Activated naive CD8-positive, alpha-beta T cell (primary cell): ENCODE measurements around the gene ST6GALNAC3.
"Not testable (repeated sequence)": the region's sequence is repeated elsewhere in the genome, so short reads cannot be mapped to it uniquely, and the experiment has no call there.

Experiments used
- H3K27ac Mint-ChIP-seq: one replicate; pipeline ENCODE4 v1.8.0; 2021; ENCODE audit warnings: mixed read lengths
- H3K27me3 Mint-ChIP-seq: one replicate; pipeline ENCODE4 v1.8.0; 2021; ENCODE audit warnings: mixed read lengths
- H3K36me3 Mint-ChIP-seq: one replicate; pipeline ENCODE4 v1.8.0; 2021; ENCODE audit warnings: mixed read lengths
- H3K4me1 Mint-ChIP-seq: one replicate; pipeline ENCODE4 v1.8.0; 2021; ENCODE audit warnings: low read depth, mixed read lengths
- H3K4me3 Mint-ChIP-seq: one replicate; pipeline ENCODE4 v1.8.0; 2021; ENCODE audit warnings: mild to moderate bottlenecking, mixed read lengths
- H3K9me3 Mint-ChIP-seq: one replicate; pipeline ENCODE4 v1.8.0; 2021; ENCODE audit warnings: low read depth, mixed read lengths

The ST6GALNAC3 gene

DNA sequence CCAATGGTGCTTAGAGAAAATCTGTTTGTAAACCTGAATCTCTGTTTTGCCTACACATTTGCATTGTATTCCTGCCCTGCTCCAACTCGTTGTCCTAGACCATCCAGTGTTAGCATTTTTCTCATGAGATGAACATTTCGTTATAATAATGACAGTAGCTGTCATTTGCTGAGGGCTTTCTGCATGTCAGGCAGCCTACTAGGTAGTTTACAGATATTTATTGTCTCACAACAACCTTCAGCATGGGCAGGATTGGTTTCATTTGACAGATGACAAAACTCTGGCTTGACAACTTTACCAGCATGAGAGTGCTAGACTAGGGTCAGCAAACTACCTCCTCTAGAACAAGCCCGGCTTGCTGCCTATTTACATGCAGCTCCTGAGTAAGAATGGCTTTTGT lies 10.1 kb downstream of the ST6GALNAC3 start:
- no peaks in the 10 kb centered on the region for H3K36me3 Mint-ChIP-seq
- no peak overlapping the region for H3K27ac Mint-ChIP-seq
- H3K4me3 Mint-ChIP-seq, result no peak overlapping the region
- peaks cover 12% of the 10 kb centered on the region for H3K4me1 Mint-ChIP-seq
- H3K9me3 Mint-ChIP-seq, result no peaks in the 10 kb centered on the region
- no peaks in the 10 kb centered on the region for H3K27me3 Mint-ChIP-seq

DNA sequence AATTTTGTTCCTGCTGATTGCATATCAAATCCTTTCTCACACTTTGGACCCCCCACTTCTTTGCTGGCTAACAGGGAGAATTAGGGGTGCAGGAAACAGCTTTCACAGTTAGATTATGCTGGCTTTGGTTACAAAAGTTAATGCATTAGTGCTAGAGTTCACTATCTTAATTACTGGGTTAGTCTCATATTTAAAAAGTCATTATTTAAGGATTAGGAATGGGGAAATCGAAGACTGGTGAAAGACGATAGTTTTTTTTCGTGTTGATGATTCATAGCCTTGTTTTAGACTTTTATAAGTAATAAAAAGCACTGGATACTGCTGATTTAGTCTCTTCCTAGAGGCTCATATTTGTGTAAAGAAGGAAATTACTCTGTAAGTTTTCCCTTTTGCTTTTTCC lies 11.6 kb downstream of the ST6GALNAC3 start:
- H3K27me3 Mint-ChIP-seq, result no peaks in the 10 kb centered on the region
- H3K9me3 Mint-ChIP-seq, result no peaks in the 10 kb centered on the region
- no peaks in the 10 kb centered on the region for H3K36me3 Mint-ChIP-seq
- no peak overlapping the region for H3K4me3 Mint-ChIP-seq
- no peak overlapping the region for H3K27ac Mint-ChIP-seq
- H3K4me1 Mint-ChIP-seq, result peaks cover 7% of the 10 kb centered on the region

DNA sequence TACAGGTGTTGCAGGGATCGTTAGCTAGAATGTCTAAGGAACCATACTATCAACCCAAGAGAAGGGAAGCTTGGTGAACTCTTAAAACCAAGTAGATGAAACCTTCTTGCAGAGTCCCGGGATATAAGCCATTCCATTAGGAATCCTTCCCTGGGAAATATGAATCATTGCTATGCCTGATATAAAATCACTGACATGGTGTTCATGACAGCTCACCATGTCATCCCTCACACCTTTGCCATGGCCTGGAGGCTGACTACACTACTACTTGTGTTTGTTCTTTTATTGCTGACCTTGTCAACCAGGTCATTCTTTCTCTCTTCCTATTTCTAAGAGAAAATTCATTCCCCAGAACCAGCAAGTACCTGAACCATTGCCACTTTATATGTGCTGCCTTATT lies 12.1 kb downstream of the ST6GALNAC3 start:
- no peaks in the 10 kb centered on the region for H3K27me3 Mint-ChIP-seq
- H3K4me1 Mint-ChIP-seq, result peaks cover 7% of the 10 kb centered on the region
- no peak overlapping the region for H3K27ac Mint-ChIP-seq
- H3K36me3 Mint-ChIP-seq, result no peaks in the 10 kb centered on the region
- no peaks in the 10 kb centered on the region for H3K9me3 Mint-ChIP-seq
- H3K4me3 Mint-ChIP-seq, result no peak overlapping the region

DNA sequence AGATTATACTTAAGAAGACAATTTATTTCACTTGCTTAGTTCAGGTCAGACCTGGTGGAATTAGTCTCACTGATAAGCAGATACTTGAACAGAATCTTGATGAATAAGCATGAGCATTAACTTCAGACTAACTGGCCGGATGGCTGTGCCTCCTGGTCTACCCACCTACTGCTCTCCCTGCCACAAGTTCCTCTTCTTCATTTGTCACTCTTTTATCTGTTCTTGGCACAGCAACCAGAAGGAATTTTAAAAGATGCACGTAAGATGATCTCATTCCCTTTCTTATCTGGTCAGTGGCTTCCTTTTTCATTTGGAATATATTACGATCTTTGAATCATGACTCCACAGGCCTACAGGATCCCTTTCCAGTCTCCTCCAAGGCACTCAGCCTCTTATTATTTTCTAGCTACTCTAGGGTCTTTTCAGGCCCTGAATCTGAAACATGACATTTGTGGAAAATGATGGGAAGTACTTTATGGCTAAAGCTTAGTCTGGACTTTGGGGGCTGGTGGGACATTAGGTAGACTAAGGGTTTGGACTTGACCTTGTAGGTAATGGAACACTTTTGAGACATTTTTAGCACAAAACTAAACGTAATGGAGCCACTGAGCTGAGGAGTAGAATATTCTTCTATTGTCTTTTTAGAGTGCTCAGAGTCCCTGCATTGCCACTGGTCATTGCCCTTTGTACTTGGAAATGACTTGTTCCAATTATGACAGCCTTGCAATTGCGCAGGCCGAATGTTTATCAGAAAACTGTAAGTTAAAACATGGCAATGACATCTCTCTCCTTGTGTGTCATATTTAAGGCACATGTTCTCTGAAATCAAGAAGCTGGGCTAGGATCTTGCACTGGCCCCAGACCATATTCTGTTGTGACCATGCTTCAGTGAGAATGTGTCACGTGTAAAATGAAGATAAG lies 16.0 kb downstream of the ST6GALNAC3 start:
- no peaks in the 10 kb centered on the region for H3K27me3 Mint-ChIP-seq
- H3K9me3 Mint-ChIP-seq, result no peaks in the 10 kb centered on the region
- H3K4me1 Mint-ChIP-seq, result peaks cover 7% of the 10 kb centered on the region
- no peak overlapping the region for H3K27ac Mint-ChIP-seq
- H3K36me3 Mint-ChIP-seq, result peaks cover 3% of the 10 kb centered on the region
- H3K4me3 Mint-ChIP-seq, result no peak overlapping the region

DNA sequence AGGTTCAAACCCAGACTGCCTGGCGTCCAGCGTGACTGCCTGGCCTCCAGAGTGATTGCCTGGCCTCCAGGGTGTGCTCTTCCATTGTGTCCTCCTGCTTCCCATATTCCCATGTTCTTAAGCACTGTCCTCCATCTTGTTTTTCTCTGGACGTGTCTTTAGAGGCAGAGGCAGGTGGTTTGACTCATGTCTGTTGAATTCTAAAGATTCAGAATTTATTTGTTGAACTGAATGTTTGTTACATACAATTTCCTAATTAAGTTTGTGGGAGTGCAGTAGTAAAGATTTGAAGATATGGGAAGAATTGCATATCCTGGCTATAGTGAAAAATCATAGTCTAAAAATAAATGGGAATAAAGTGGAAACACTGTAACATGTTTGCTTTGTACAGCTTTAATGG lies 18.3 kb downstream of the ST6GALNAC3 start:
- no peak overlapping the region for H3K4me3 Mint-ChIP-seq
- H3K9me3 Mint-ChIP-seq, result no peaks in the 10 kb centered on the region
- H3K36me3 Mint-ChIP-seq, result peaks cover 3% of the 10 kb centered on the region
- H3K4me1 Mint-ChIP-seq, result no peaks in the 10 kb centered on the region
- H3K27me3 Mint-ChIP-seq, result no peaks in the 10 kb centered on the region
- no peak overlapping the region for H3K27ac Mint-ChIP-seq

DNA sequence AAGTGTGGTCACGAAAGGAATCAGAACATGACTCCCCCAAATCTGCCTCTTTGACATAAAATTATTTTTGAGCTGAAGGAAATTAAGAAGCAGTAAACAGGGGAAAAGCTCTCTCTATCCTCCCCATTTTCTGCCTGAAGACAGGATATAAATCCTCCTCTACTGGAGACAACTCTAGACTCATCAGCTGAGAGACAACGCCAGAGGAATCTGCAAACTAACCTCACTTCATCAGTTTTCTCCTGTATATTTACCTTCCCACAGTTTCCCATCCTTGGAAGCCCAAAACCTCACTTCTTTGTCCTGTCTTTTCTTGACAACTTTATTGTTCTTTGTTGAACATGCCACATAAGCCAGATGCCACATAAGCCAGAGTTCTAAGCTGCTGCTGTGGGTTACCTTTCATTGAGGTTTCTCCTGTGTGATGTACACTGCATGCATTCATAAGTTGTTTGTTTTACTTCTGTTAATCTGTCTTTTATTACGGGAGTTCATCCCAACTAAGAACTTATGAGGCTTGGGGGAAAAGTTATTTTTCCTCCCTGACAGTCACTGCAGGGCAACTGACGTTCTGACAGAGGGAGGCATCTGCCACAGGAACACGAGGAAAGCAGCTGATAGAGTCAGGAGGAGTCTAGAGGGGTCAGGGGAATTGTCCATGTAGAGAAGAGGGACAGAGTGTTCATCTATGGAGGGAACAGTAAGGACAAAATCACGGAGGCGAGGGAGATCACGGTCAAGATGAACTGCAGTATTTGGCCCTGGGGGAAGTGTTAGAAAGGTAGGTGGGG lies 19.2 kb downstream of the ST6GALNAC3 start:
- Mint-ChIP-seq H3K4me3 (no peak overlapping the region), H3K36me3 (peaks cover 3% of the 10 kb centered on the region)

DNA sequence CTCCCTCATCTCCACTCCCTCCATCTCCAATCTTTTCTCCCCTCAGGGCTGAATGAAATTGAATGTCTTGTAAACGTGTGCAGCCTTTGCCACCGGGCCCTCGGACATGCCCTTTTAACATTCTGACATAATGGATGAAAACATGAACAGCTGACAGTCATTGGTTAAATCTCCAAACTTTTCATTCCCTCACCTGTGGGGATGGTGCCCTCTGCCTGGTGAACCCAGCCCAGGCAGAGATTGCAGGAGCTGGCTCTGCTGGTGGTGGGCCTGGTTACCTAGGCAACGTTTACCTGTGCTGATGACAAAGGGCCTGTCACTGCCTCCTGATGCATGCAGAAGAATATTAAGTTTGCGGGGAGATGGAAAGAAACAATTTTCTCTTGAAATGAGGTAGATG lies 21.3 kb downstream of the ST6GALNAC3 start:
- H3K4me1 Mint-ChIP-seq, result no peaks in the 10 kb centered on the region
- H3K36me3 Mint-ChIP-seq, result peaks cover 3% of the 10 kb centered on the region
- no peak overlapping the region for H3K27ac Mint-ChIP-seq
- H3K27me3 Mint-ChIP-seq, result no peaks in the 10 kb centered on the region
- H3K9me3 Mint-ChIP-seq, result no peaks in the 10 kb centered on the region
- H3K4me3 Mint-ChIP-seq, result no peak overlapping the region

More for the DNA sequence above, 19.2 kb downstream of the ST6GALNAC3 start:
- no peaks in the 10 kb centered on the region for H3K27me3 Mint-ChIP-seq
- no peaks in the 10 kb centered on the region for H3K4me1 Mint-ChIP-seq
- H3K9me3 Mint-ChIP-seq, result no peaks in the 10 kb centered on the region
- no peak overlapping the region for H3K27ac Mint-ChIP-seq

DNA sequence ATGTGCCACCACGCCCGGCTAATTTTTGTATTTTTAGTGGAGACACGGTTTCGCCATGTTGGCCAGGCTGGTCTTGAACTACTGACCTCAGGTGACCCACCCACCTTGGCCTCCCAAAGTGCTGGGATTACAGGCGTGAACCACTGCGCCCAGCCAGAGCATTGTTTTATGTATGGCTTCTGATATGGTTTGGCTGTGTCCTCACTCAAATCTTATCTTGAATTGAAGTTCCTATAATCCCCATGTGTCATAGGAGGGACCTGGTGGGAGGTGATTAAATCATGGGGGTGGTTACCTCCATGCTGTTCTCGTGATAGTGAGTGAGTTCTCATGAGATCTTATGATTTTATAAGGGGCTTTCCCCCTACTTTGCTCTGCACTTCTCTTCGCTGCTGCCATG lies 22.5 kb downstream of the ST6GALNAC3 start:
- H3K4me1 Mint-ChIP-seq, H3K27me3 Mint-ChIP-seq, H3K36me3 Mint-ChIP-seq, H3K4me3 Mint-ChIP-seq, H3K9me3 Mint-ChIP-seq, H3K27ac Mint-ChIP-seq: not testable (repeated sequence)

DNA sequence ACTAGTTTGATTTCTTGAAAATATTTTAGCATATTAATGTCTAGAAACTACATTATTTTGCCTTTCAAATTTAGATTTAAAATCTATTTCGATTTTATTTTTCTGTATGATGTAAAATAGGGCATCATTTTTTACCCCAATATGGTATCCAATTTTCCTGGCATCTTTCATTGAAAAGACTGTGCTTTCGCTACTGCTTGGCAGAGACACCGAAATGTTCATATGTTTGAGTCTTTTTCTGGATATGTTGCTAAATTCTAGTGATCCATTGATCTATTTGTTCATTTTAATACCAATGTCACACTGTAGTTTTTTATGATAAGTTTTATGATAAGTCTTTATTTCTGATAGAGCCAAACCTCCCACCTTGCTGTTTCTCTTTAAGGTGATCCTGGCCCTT lies 24.3 kb downstream of the ST6GALNAC3 start:
- Mint-ChIP-seq H3K36me3 (no peaks in the 10 kb centered on the region), H3K27me3 (no peaks in the 10 kb centered on the region), H3K4me1 (peaks cover 8% of the 10 kb centered on the region), H3K27ac (no peak overlapping the region), H3K4me3 (no peak overlapping the region), H3K9me3 (no peaks in the 10 kb centered on the region)

DNA sequence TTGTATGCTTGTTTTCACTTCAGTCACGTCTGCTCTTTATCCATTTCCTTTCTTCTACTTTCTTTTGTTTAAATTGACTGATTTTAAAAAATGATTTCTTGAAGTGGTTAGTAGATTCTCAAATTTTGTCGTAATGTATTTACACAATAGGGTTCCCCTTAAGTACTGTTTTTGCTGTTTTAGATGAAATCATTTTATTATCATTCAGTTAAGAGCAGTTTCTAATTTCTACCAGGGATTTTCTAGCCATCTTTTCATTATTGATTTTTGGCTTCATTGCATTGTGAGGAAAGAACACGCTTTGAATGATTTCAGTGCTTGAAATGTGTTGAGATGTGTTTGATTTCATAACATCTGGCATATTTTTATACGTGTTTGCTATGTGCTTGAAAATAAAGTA lies 27.0 kb downstream of the ST6GALNAC3 start:
- no peaks in the 10 kb centered on the region for H3K9me3 Mint-ChIP-seq
- peaks cover 2% of the 10 kb centered on the region for H3K36me3 Mint-ChIP-seq
- H3K4me3 Mint-ChIP-seq, result no peak overlapping the region
- H3K4me1 Mint-ChIP-seq, result peaks cover 19% of the 10 kb centered on the region
- no peak overlapping the region for H3K27ac Mint-ChIP-seq
- peaks cover 2% of the 10 kb centered on the region for H3K27me3 Mint-ChIP-seq

DNA sequence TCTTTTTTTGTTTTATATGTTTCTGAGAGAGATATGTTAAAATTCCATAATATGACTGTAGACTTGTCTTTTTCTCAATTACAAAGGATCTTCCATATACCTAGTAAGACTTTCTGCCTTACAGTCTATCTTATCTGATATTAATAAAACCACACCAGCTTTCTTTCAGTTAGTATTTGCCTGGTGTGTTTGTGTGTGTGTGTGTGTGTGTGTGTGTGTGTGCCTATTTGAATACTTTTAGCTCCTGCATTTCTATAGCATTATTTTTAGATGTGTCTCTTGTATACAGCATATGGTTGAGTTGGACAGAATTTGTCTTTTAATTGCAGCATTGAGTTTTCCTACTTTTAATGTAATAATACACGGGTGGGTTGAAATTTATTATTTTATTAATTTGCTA lies 27.5 kb downstream of the ST6GALNAC3 start:
- H3K9me3 Mint-ChIP-seq, result no peaks in the 10 kb centered on the region

DNA sequence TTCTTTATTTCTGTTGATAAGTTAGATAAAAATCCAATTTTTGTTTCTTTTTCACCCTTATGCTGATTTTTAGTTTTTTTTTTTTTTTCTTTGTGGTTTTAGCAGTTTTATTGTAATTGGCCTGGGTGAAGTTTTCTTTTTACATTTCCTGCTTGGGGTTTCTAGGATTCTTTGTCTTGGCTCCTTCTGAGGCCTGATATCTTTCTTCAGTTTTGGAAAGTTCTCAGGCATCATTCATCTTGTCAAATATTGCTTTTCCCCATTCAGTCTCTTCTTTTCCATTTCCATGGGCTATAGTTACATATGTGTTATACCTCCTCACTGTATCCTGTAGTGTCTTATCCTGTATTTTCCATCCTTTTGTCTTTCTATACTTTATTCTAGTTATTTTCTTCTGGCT lies 28.5 kb downstream of the ST6GALNAC3 start:
- Mint-ChIP-seq H3K27me3 (peaks cover 2% of the 10 kb centered on the region), H3K9me3 (no peaks in the 10 kb centered on the region), H3K27ac (no peak overlapping the region), H3K4me3 (no peak overlapping the region), H3K4me1 (peaks cover 19% of the 10 kb centered on the region), H3K36me3 (peaks cover 7% of the 10 kb centered on the region)

More for the DNA sequence above, 27.5 kb downstream of the ST6GALNAC3 start:
- no peak overlapping the region for H3K4me3 Mint-ChIP-seq
- peaks cover 19% of the 10 kb centered on the region for H3K4me1 Mint-ChIP-seq
- no peak overlapping the region for H3K27ac Mint-ChIP-seq
- H3K27me3 Mint-ChIP-seq, result peaks cover 2% of the 10 kb centered on the region
- peaks cover 2% of the 10 kb centered on the region for H3K36me3 Mint-ChIP-seq

DNA sequence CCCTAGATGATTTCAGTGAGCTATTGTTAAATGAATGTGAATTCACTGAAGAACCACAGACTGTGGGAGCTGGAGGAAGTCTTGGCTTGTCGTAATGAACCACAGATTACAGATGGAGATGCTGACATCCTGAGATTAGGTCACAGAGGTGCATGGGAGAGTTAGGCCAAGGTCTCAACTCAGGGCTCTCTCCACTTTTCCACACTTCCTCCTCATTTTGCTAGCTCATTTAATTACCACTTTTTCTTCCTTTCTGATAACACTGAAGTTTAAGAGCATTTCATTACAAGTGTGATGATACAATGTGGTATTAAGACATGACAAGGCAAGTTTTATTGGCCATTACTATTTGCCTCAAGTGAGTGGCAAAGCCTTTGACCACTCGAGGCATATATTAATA lies 30.8 kb downstream of the ST6GALNAC3 start:
- Mint-ChIP-seq H3K4me3 (no peak overlapping the region), H3K27me3 (peaks cover 2% of the 10 kb centered on the region), H3K36me3 (peaks cover 7% of the 10 kb centered on the region), H3K27ac (no peak overlapping the region), H3K4me1 (peaks cover 19% of the 10 kb centered on the region), H3K9me3 (no peaks in the 10 kb centered on the region)

DNA sequence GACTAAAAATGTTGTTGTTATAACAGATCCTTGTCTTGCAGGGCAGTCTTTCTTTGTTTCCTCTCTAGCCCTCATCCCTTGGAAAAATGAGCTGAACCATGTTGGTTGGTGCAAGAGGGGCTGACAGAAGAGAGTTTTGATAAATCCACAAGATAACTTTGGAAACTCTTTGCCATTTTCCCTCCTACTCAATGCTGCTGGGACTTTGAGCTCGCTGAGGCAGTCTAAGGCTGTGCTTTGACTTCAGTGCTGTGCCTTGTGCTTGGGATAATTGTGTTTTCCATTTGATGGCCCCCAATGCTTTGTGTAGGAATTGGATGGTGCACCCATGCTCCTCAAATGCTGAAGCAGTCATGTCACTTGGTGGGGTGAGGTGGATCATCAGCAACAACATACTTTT lies 31.7 kb downstream of the ST6GALNAC3 start:
- Mint-ChIP-seq H3K4me1 (peaks cover 19% of the 10 kb centered on the region), H3K27me3 (peaks cover 2% of the 10 kb centered on the region), H3K4me3 (no peak overlapping the region), H3K9me3 (no peaks in the 10 kb centered on the region), H3K27ac (no peak overlapping the region), H3K36me3 (peaks cover 7% of the 10 kb centered on the region)

DNA sequence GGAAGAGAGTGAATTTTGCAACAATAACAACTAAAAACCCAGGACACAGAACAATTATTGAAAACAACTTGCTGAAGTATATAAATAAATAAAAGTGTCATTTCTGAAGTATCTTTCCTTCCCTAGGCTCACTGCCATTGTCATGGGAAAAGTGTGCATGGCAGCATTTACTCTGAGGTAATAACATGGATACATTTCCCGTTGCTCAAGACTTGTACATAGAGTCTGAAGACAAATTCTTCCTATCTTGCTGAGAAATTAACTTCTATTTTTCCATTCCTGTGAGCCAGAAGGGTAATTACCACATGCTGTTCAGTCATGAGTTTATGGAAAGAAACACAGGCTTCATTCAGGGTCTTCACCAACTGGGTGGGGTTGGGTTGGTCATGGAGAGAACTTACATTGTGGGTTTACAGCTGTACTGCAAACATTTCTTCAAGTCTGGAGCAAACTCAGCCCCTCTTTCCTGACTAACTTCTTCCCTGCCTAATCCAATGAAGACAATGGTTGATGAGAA lies 32.2 kb downstream of the ST6GALNAC3 start:
- Mint-ChIP-seq H3K4me1 (peaks cover 19% of the 10 kb centered on the region), H3K36me3 (peaks cover 7% of the 10 kb centered on the region), H3K9me3 (no peaks in the 10 kb centered on the region), H3K4me3 (no peak overlapping the region), H3K27ac (no peak overlapping the region), H3K27me3 (peaks cover 2% of the 10 kb centered on the region)
